Measurements from ENCODE around the gene ANKRD29.

ANKRD29 gene

GRCh38 chr18:23662309-23663263 is at the start of gene ANKRD29:
Gene ANKRD29 (minus strand): TSS chr18:23662911. CDS start chr18:23662730, 181 bp downstream.
- peak; percentile 52 for DNase-seq (ENCODE audit: low read depth)

- DNase-seq (ENCODE audit: low read depth), result no peak
Observed at GRCh38 chr18:23712445-23712844, 49.7 kb upstream of the ANKRD29 start.

- DNase-seq (ENCODE audit: low read depth), result no peak
Observed at GRCh38 chr18:23711426-23711825, 48.7 kb upstream of the ANKRD29 start.

- no peak for DNase-seq (ENCODE audit: low read depth)
Observed at GRCh38 chr18:23710946-23711345, 48.2 kb upstream of the ANKRD29 start.

GRCh38 chr18:23710068-23710527 is 47.4 kb upstream of the ANKRD29 start:
- DNase-seq (ENCODE audit: low read depth), result no peak

- no peak for DNase-seq (ENCODE audit: low read depth)
Observed at GRCh38 chr18:23706971-23707640, 44.4 kb upstream of the ANKRD29 start.

- peak; percentile 63 for DNase-seq (ENCODE audit: low read depth)
Observed at GRCh38 chr18:23704806-23705205, 42.1 kb upstream of the ANKRD29 start.

- no peak for DNase-seq (ENCODE audit: low read depth)
Observed at GRCh38 chr18:23703987-23704384, 41.3 kb upstream of the ANKRD29 start.

- DNase-seq (ENCODE audit: low read depth), result peak; percentile 79
Observed at GRCh38 chr18:23703057-23703986, 40.6 kb upstream of the ANKRD29 start.

GRCh38 chr18:23702606-23703005 is 39.9 kb upstream of the ANKRD29 start:
- DNase-seq (ENCODE audit: low read depth), result no peak

- DNase-seq (ENCODE audit: low read depth), result no peak
Observed at GRCh38 chr18:23701544-23702064, 38.9 kb upstream of the ANKRD29 start.

GRCh38 chr18:23701017-23701416 is 38.3 kb upstream of the ANKRD29 start:
- no peak for DNase-seq (ENCODE audit: low read depth)

GRCh38 chr18:23694637-23695430 is 32.1 kb upstream of the ANKRD29 start:
- DNase-seq (ENCODE audit: low read depth), result no peak

GRCh38 chr18:23693846-23694245 is 31.1 kb upstream of the ANKRD29 start:
- DNase-seq (ENCODE audit: low read depth), result no peak

GRCh38 chr18:23690505-23691068 is 27.9 kb upstream of the ANKRD29 start:
- DNase-seq (ENCODE audit: low read depth), result peak; percentile 14

- no peak for DNase-seq (ENCODE audit: low read depth)
Observed at GRCh38 chr18:23689616-23690504, 27.1 kb upstream of the ANKRD29 start.

GRCh38 chr18:23689031-23689615 is 26.4 kb upstream of the ANKRD29 start, which contains the start of gene LAMA3:
Gene LAMA3 (plus strand): TSS chr18:23689453. CDS start chr18:23689684, 231 bp downstream.
- peak; percentile 55 for DNase-seq (ENCODE audit: low read depth)

- DNase-seq (ENCODE audit: low read depth), result no peak
Observed at GRCh38 chr18:23688528-23688927, 25.8 kb upstream of the ANKRD29 start.

All from EH (cell line).